SK-N-SH (cell line): Measurements from ENCODE around the gene CNN2. TPM values are rescaled to one million over a fixed set of nuclear protein-coding genes. Genes with fewer than 3 reads are reported as not detected.

Experiments used
- CTCF ChIA-PET: fragments of 300-600, 350-600 bp; formaldehyde crosslinking; extraction: SDS; loops from one replicate; lab custom pipeline; 2021; lab: Yijun Ruan, JAX
- POLR2A ChIA-PET: fragments of 350-600 bp; sonication (Branson Sonifier 250); formaldehyde crosslinking; extraction: SDS; loops from one replicate; lab custom pipeline; 2020; ENCODE audit warnings: antibody characterized with exemption, inconsistent platforms; lab: Yijun Ruan, JAX
- DNase-seq: peaks from one replicate; pipeline ENCODE4 v3.0.0; 2012
- H2AFZ ChIP-seq: fragments of 200-600 bp; sonication (generic); 2 replicates; pipeline ENCODE4 v1.8.1; 2016; ENCODE audit warnings: antibody characterized with exemption, mild to moderate bottlenecking, low read depth
- H3F3A ChIP-seq: fragments of 200-600 bp; sonication (generic); replicated peaks from 2 replicates; pipeline ENCODE3; 2016; ENCODE audit warnings: antibody characterized with exemption, mild to moderate bottlenecking; ENCODE audit not compliant: insufficient read depth
- H3K27ac ChIP-seq, 2 experiments: fragments of 200-500 bp in 1 of 2; fragments of 200-600 bp in 1 of 2; sonication (Bioruptor generic) in 1 of 2; sonication (generic), shearing (Covaris generic) in 1 of 2; 2 replicates each; pipeline versions ENCODE4 v1.5.1 to v1.6.1; 2014 to 2016; ENCODE audit warnings: low read depth in 2 of 2, inconsistent platforms in 1 of 2, low read length in 1 of 2, mild to moderate bottlenecking in 1 of 2, mixed read lengths in 1 of 2
- H3K27me3 ChIP-seq: fragments of 200-600 bp; sonication (generic), shearing (Covaris generic); 2 replicates; pipeline ENCODE4 v1.6.1; 2016; ENCODE audit warnings: mixed run types; ENCODE audit not compliant: insufficient read depth
- H3K36me3 ChIP-seq, 2 experiments: fragments of 200-500 bp in 1 of 2; fragments of 200-600 bp in 1 of 2; sonication (Bioruptor generic) in 1 of 2; sonication (generic) in 1 of 2; replicated peaks in 1 of 2; 2 replicates each; pipeline versions ENCODE3 to v1.5.1; 2014 to 2016; ENCODE audit warnings: low read length in 1 of 2, mild to moderate bottlenecking in 1 of 2; ENCODE audit not compliant: insufficient read depth in 2 of 2, control insufficient read depth in 1 of 2
- H3K4me1 ChIP-seq, 2 experiments: fragments of 200-500 bp in 1 of 2; fragments of 200-600 bp in 1 of 2; sonication (Bioruptor generic) in 1 of 2; sonication (generic), shearing (Covaris generic) in 1 of 2; 2 replicates each; pipeline versions ENCODE4 v1.5.1 to v1.6.1; 2014 to 2016; ENCODE audit warnings: low read depth in 1 of 2, low read length in 1 of 2, mixed run types in 1 of 2; ENCODE audit not compliant: insufficient read depth in 2 of 2, control insufficient read depth in 1 of 2
- H3K4me2 ChIP-seq: fragments of 200-600 bp; sonication (generic), shearing (Covaris generic); 2 replicates; pipeline ENCODE4 v1.6.1; 2017; ENCODE audit warnings: mixed run types
- H3K4me3 ChIP-seq, 2 experiments: fragments of 200-500 bp in 1 of 2; fragments of 200-600 bp in 1 of 2; sonication (Bioruptor generic) in 1 of 2; sonication (generic), shearing (Covaris generic) in 1 of 2; 2 replicates each; pipeline versions ENCODE4 v1.5.1 to v1.8.1; 2014 to 2016; ENCODE audit warnings: low read depth in 2 of 2, inconsistent platforms in 1 of 2, low read length in 1 of 2, mild to moderate bottlenecking in 1 of 2, mixed read lengths in 1 of 2, moderate library complexity in 1 of 2
- H3K79me2 ChIP-seq: fragments of 200-600 bp; sonication (generic); 2 replicates; pipeline ENCODE4 v1.8.1; 2017; ENCODE audit warnings: mild to moderate bottlenecking; ENCODE audit not compliant: insufficient read depth
- H3K9ac ChIP-seq: fragments of 200-600 bp; sonication (generic); 2 replicates; pipeline ENCODE4 v1.6.1; 2017; ENCODE audit warnings: mixed run types
- H3K9me2 ChIP-seq: fragments of 200-600 bp; sonication (generic); 2 replicates; pipeline ENCODE4 v1.6.1; 2017; ENCODE audit warnings: mixed run types
- H3K9me3 ChIP-seq: fragments of 200-600 bp; sonication (generic); 2 replicates; pipeline ENCODE4 v1.6.1; 2017; ENCODE audit warnings: mixed run types, mild to moderate bottlenecking, moderate library complexity
- H4K20me1 ChIP-seq: fragments of 200-600 bp; sonication (generic); 2 replicates; pipeline ENCODE4 v1.6.1; 2017; ENCODE audit warnings: mild to moderate bottlenecking, mixed run types; ENCODE audit not compliant: insufficient read depth
- CHD2 ChIP-seq: fragments of 150-350 bp; IDR thresholded peaks from 2 replicates; pipeline ENCODE4 v1.6.1; 2018; ENCODE audit warnings: low read length; ENCODE audit not compliant: partially characterized antibody
- EP300 ChIP-seq, 2 experiments: IDR thresholded peaks; 2 replicates each; pipeline versions ENCODE4 v1.4.0 to v1.6.1; 2012; ENCODE audit warnings: borderline replicate concordance in 1 of 2, low read depth in 1 of 2, low read length in 1 of 2
- EZH2phosphoT487 ChIP-seq: fragments of 200-600 bp; sonication (generic); IDR thresholded peaks from 2 replicates; pipeline ENCODE4 v1.6.1; 2017; ENCODE audit warnings: low read depth, mixed run types, mild to moderate bottlenecking, antibody characterized with exemption, moderate library complexity, borderline replicate concordance
- FOSL2 ChIP-seq: IDR thresholded peaks from 2 replicates; pipeline ENCODE4 v1.4.0; 2012; ENCODE audit warnings: low read depth, mild to moderate bottlenecking, moderate library complexity, borderline replicate concordance
- FOXM1 ChIP-seq: IDR thresholded peaks from 2 replicates; pipeline ENCODE4 v1.4.0; 2012; ENCODE audit warnings: low read depth, mild to moderate bottlenecking
- GABPA ChIP-seq: IDR thresholded peaks from 2 replicates; pipeline ENCODE4 v1.4.0; 2012; ENCODE audit warnings: low read depth, mild to moderate bottlenecking
- JUND ChIP-seq: IDR thresholded peaks from 2 replicates; pipeline ENCODE4 v1.4.0; 2012
- MXI1 ChIP-seq: IDR thresholded peaks from 2 replicates; pipeline ENCODE4 v1.6.1; 2012; ENCODE audit warnings: mild to moderate bottlenecking, low read depth, low read length, improper control_type of control experiment
- NRF1 ChIP-seq: IDR thresholded peaks from 2 replicates; pipeline ENCODE4 v1.6.1; 2012; ENCODE audit warnings: low read depth, mild to moderate bottlenecking, low read length
- POLR2AphosphoS5 ChIP-seq: IDR thresholded peaks from 2 replicates; pipeline ENCODE4 v1.6.1; 2012; ENCODE audit warnings: low read depth, low read length
- RCOR1 ChIP-seq: fragments of 150-350 bp; IDR thresholded peaks from 2 replicates; pipeline ENCODE4 v1.6.1; 2017; ENCODE audit warnings: antibody characterized with exemption, low read length
- SIN3A ChIP-seq: IDR thresholded peaks from 2 replicates; pipeline ENCODE4 v1.6.1; 2012; ENCODE audit warnings: low read depth, mild to moderate bottlenecking, low read length, moderate library complexity, borderline replicate concordance
- TAF1 ChIP-seq: IDR thresholded peaks from 2 replicates; pipeline ENCODE4 v1.6.1; 2012; ENCODE audit warnings: low read depth, mild to moderate bottlenecking, low read length, moderate library complexity, borderline replicate concordance
- TCF12 ChIP-seq: IDR thresholded peaks from 2 replicates; pipeline ENCODE4 v1.4.0; 2012
- WGBS: methylation state at CpG from one replicate; pipeline ENCODE4 v1.1.6; 2017; ENCODE audit warnings: low lambda C conversion rate; 5-methylcytosine and 5-hydroxymethylcytosine counted together
- polyA plus RNA-seq, 3 experiments: library from polyadenylated mRNA; depleted of rRNA; stranded (reverse); fragments of >200 nt; gene quantifications; 2 replicates each; pipeline ENCODE4 v1.2.3, GENCODE V29; 2012
- TF ChIP-seq, protein P1 (sequence below): IDR thresholded peaks from 2 replicates; pipeline ENCODE4 v1.4.0; 2012; ENCODE audit warnings: low read depth, borderline replicate concordance
- TF ChIP-seq, protein P2 (sequence below): IDR thresholded peaks from 2 replicates; pipeline ENCODE4 v1.4.0; 2012; ENCODE audit warnings: low read depth
- TF ChIP-seq, protein P3 (sequence below): fragments of 150-350 bp; IDR thresholded peaks from 2 replicates; pipeline ENCODE4 v1.6.1; 2016; ENCODE audit warnings: mild to moderate bottlenecking, low read depth, low read length
- TF ChIP-seq, protein P4 (sequence below): IDR thresholded peaks from 2 replicates; pipeline ENCODE4 v1.4.0; 2012; ENCODE audit warnings: low read depth, borderline replicate concordance

The CNN2 gene
- polyA plus RNA-seq, 1 of the 3 experiments (the other 2 are of a cell fraction), result 279 TPM

DNA sequence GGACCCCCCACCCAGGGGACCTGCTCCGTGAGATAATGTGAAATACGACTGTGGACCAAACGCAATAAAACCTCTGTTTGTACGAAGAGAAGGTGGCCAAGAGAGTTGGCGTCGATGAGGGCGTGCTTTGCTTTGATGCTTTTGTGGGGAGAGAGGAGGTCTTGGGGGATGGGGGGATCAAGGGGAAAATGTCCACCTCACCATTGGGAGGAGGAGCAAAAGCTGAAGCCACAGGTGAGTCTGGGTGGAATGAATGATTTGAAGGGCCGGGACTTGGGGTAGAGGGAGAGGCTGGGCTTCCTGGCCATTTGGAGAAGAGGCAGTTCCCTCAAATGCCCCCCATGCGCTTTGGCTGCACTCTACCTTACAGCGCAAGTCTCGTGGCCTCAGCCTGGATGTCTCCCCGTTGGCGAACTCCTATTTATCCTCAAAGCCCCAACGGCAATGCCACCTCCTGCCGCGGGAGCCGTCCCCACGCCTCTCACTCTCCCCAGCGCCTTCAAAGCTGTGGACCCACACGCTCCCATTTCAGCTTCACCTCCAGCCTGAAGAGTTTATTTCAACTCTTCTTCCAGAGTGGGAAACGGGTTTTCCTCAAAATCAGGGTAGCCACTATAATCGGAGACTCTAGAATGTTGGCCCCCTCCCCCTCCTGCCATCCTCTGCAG, 12.7 kb downstream of the CNN2 start:
- Histone ChIP-seq H3F3A (peaks cover 36% of the 10 kb centered on the region), H4K20me1 (peaks cover 28% of the 10 kb centered on the region), H3K9ac (no peak overlapping the region), H3K9me3 (no peaks in the 10 kb centered on the region), H3K36me3 (peaks cover 10 to 14% of the 10 kb centered on the region in 2 experiments), H3K4me1 (peaks cover 0 to 31% of the 10 kb centered on the region in 2 experiments; a peak in 2 of 4 replicates), H3K79me2 (no peaks in the 10 kb centered on the region), H3K4me2 (peak overlapping the region; percentile 96; the same call in 1 of the 2 replicates), H3K9me2 (no peaks in the 10 kb centered on the region), H3K27ac (0 out of 4 replicates have a peak overlapping the region, but pooled peaks of 1 of the 2 experiments have one; percentile 3), H3K4me3 (peak overlapping the region in 1 of 2 experiments; percentile 67; a peak in 3 of 4 replicates), H2AFZ (no peak overlapping the region), H3K27me3 (no peaks in the 10 kb centered on the region)
- WGBS, result 56% methylated on average over 22 of the region's 22 CpGs
- POLR2A ChIA-PET, result no interaction called here
- CTCF ChIA-PET, result interaction anchor here (0.9 to 1.7 kb wide), 5 partner anchors 40 to 227 kb away, joined by 3 to 6 read pairs (median 4); partner anchors contain the start of gene GPX4
- no peak for DNase-seq
- TF ChIP-seq TAF1 (no peak), TCF12 (no peak), POLR2AphosphoS5 (peak; percentile 1; the same call in 1 of the 2 replicates)

DNA sequence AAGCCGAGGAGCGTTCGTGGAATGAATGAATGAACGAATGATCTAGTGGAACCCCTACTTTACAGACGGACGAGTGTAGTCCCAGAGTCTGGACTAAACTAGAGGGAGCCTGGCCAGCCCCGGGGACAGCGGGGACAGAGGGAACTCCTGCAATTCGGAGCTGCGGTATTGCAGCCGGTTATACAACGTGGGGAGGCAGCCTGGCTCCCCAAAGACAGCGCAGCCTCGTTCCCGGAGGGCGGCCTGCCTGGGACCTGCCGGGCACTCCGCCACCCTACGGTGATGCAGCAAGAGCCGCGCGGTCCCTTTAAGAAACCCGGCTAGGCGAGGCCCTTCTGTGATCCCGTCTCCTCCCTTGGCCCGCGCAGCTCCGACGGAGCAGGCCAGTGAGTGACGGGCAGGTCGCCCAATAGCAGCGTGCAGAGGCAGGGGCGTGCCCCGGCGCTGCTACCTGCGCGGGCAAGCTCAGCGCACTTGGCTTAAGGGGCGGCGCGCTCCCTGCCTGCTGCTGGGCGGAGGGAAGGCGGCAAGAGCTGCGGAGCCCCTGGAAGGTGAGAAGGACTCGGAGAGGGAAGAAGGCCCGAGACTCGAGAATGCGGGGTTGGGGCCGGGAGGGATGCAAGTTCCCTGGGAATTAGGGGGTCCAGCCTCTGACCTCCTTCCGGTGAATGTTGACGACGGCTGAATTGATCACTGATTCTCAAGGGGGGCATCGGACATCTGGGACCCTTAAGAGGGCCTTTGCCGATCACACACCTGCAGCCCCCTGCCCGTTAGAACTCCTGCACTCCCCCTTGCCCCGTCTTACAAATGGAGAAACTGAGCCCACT, 13.5 kb downstream of the CNN2 start, which contains the start of gene ABCA7:
ABCA7 (plus strand) TSS at position 462 of the 830 bp plus-strand sequence. CDS start 1,255 bp downstream, outside the sequence.
- H3K9me2 ChIP-seq, result no peaks in the 10 kb centered on the region
- no peaks in the 10 kb centered on the region for H3K79me2 ChIP-seq
- H3K9ac ChIP-seq, result peak within 1 kb of the TSS; percentile 49
- peak; percentile 98 for DNase-seq
- H3K4me3 ChIP-seq, result peak within 1 kb of the TSS; percentile 67 to 87
- peak within 1 kb of the TSS; percentile 3 to 24; a peak in 1 of 4 replicates for H3K27ac ChIP-seq
- H2AFZ ChIP-seq, result 0 out of 2 replicates have a peak within 1 kb of the TSS, but pooled peaks have one; percentile 42
- H3K4me2 ChIP-seq, result peak within 1 kb of the TSS; percentile 96
- H3K9me3 ChIP-seq, result no peaks in the 10 kb centered on the region
- H4K20me1 ChIP-seq, result peaks cover 28% of the 10 kb centered on the region
- peaks cover 10 to 14% of the 10 kb centered on the region in 2 experiments for H3K36me3 ChIP-seq
- peaks cover 36% of the 10 kb centered on the region for H3F3A ChIP-seq
- H3K4me1 ChIP-seq, result peaks cover 0 to 31% of the 10 kb centered on the region in 2 experiments; a peak in 2 of 4 replicates
- ChIA-PET POLR2A (interaction anchor here (1.0 kb wide), 1 partner anchor 9 kb away, joined by 4 read pairs; no protein-coding TSS in a partner anchor), CTCF (interaction anchor here (0.6 to 1.7 kb wide), 5 partner anchors 16 to 227 kb away, joined by 3 to 6 read pairs (median 4); partner anchors contain the start of gene GPX4)
- 4% methylated on average over 23 of the region's 56 CpGs for WGBS
- no peaks in the 10 kb centered on the region for H3K27me3 ChIP-seq
- TF ChIP-seq, protein P1, sequence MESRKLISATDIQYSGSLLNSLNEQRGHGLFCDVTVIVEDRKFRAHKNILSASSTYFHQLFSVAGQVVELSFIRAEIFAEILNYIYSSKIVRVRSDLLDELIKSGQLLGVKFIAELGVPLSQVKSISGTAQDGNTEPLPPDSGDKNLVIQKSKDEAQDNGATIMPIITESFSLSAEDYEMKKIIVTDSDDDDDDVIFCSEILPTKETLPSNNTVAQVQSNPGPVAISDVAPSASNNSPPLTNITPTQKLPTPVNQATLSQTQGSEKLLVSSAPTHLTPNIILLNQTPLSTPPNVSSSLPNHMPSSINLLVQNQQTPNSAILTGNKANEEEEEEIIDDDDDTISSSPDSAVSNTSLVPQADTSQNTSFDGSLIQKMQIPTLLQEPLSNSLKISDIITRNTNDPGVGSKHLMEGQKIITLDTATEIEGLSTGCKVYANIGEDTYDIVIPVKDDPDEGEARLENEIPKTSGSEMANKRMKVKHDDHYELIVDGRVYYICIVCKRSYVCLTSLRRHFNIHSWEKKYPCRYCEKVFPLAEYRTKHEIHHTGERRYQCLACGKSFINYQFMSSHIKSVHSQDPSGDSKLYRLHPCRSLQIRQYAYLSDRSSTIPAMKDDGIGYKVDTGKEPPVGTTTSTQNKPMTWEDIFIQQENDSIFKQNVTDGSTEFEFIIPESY, result no peak
- TF ChIP-seq CHD2 (peak; percentile 91), EP300 (IDR thresholded peaks at IDR 0.05; ENCODE audit: borderline replicate concordance in 1 of 2, low read depth in 1 of 2, low read length in 1 of 2) (no peak; a peak in 1 of 4 replicates), GABPA (no peak; the same call in 1 of the 2 replicates), NRF1 (peak; percentile 85), MXI1 (0 out of 2 replicates have a peak, but pooled peaks have one; percentile 18), FOSL2 (no peak; the same call in 1 of the 2 replicates), RCOR1 (no peak), EZH2phosphoT487 (no peak), SIN3A (peak; percentile 67; the same call in 1 of the 2 replicates), JUND (no peak; the same call in 1 of the 2 replicates), TCF12 (no peak), POLR2AphosphoS5 (peak; percentile 85), FOXM1 (no peak)
- TF ChIP-seq, protein P2, sequence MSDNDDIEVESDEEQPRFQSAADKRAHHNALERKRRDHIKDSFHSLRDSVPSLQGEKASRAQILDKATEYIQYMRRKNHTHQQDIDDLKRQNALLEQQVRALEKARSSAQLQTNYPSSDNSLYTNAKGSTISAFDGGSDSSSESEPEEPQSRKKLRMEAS, result peak; percentile 50; the same call in 1 of the 2 replicates
- TF ChIP-seq, protein P3, sequence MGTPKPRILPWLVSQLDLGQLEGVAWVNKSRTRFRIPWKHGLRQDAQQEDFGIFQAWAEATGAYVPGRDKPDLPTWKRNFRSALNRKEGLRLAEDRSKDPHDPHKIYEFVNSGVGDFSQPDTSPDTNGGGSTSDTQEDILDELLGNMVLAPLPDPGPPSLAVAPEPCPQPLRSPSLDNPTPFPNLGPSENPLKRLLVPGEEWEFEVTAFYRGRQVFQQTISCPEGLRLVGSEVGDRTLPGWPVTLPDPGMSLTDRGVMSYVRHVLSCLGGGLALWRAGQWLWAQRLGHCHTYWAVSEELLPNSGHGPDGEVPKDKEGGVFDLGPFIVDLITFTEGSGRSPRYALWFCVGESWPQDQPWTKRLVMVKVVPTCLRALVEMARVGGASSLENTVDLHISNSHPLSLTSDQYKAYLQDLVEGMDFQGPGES, result peak; percentile 78
- TF ChIP-seq, protein P4, sequence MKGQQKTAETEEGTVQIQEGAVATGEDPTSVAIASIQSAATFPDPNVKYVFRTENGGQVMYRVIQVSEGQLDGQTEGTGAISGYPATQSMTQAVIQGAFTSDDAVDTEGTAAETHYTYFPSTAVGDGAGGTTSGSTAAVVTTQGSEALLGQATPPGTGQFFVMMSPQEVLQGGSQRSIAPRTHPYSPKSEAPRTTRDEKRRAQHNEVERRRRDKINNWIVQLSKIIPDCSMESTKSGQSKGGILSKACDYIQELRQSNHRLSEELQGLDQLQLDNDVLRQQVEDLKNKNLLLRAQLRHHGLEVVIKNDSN, result peak; percentile 30; the same call in 1 of the 2 replicates
